H9 (cell line): ENCODE results near the gene SCN11A. TPM values are rescaled to one million over a fixed set of nuclear protein-coding genes. Genes with fewer than 3 reads are reported as not detected.

Experiments used
- DNase-seq: peaks from one replicate; pipeline ENCODE4 v3.0.0-alpha.2; 2017
- H2AFZ ChIP-seq: one replicate; pipeline ENCODE4 v1.6.1; 2013; ENCODE audit warnings: mild to moderate bottlenecking, low read length, control low read depth, moderate library complexity
- H2AK5ac ChIP-seq: 2 replicates; pipeline ENCODE4 v1.6.1; 2013; ENCODE audit warnings: low read length, control low read depth, mixed read lengths; ENCODE audit not compliant: insufficient read length
- H2BK120ac ChIP-seq: one replicate; pipeline ENCODE4 v1.6.1; 2013; ENCODE audit warnings: low read depth, mild to moderate bottlenecking, low read length, control low read depth, inconsistent platforms; ENCODE audit not compliant: poor library complexity, severe bottlenecking
- H2BK12ac ChIP-seq: 2 replicates; pipeline ENCODE4 v1.6.1; 2013; ENCODE audit warnings: low read length, control low read depth, mixed read lengths, low read depth; ENCODE audit not compliant: insufficient read length
- H2BK15ac ChIP-seq: 2 replicates; pipeline ENCODE4 v1.6.1; 2013; ENCODE audit warnings: low read depth, low read length, control low read depth
- H2BK20ac ChIP-seq: one replicate; pipeline ENCODE4 v1.6.1; 2013; ENCODE audit warnings: low read depth, mild to moderate bottlenecking, low read length, control low read depth, inconsistent platforms; ENCODE audit not compliant: poor library complexity, severe bottlenecking
- H2BK5ac ChIP-seq: 2 replicates; pipeline ENCODE4 v1.6.1; 2013; ENCODE audit warnings: low read length, control low read depth, mixed read lengths; ENCODE audit not compliant: insufficient read length
- H3K14ac ChIP-seq: 2 replicates; pipeline ENCODE4 v1.6.1; 2013; ENCODE audit warnings: low read length, control low read depth; ENCODE audit not compliant: insufficient read depth
- H3K18ac ChIP-seq: 2 replicates; pipeline ENCODE4 v1.6.1; 2013; ENCODE audit warnings: low read depth, mild to moderate bottlenecking, mixed read lengths, low read length, control low read depth; ENCODE audit not compliant: insufficient read length
- H3K23ac ChIP-seq: 2 replicates; pipeline ENCODE4 v1.6.1; 2013; ENCODE audit warnings: low read length, control low read depth, mixed read lengths, low read depth; ENCODE audit not compliant: insufficient read length
- H3K23me2 ChIP-seq: 2 replicates; pipeline ENCODE4 v1.6.1; 2013; ENCODE audit warnings: low read depth, mild to moderate bottlenecking, mixed read lengths, low read length, control low read depth; ENCODE audit not compliant: insufficient read length, poor library complexity, severe bottlenecking
- H3K27ac ChIP-seq: 2 replicates; pipeline ENCODE4 v1.5.1; 2013; ENCODE audit warnings: low read length, control low read depth, mixed read lengths, low read depth; ENCODE audit not compliant: insufficient read length
- H3K27me3 ChIP-seq: 2 replicates; pipeline ENCODE4 v1.6.1; 2013; ENCODE audit warnings: low read length, control low read depth, inconsistent platforms; ENCODE audit not compliant: insufficient read depth
- H3K4ac ChIP-seq: 2 replicates; pipeline ENCODE4 v1.6.1; 2013; ENCODE audit warnings: low read depth, mild to moderate bottlenecking, control low read depth, inconsistent platforms, low read length, moderate library complexity
- H3K4me1 ChIP-seq: 2 replicates; pipeline ENCODE4 v1.6.1; 2013; ENCODE audit warnings: low read length, control low read depth, inconsistent platforms; ENCODE audit not compliant: insufficient read depth
- H3K4me2 ChIP-seq: 2 replicates; pipeline ENCODE4 v1.6.1; 2013; ENCODE audit warnings: low read length, control low read depth, mixed read lengths; ENCODE audit not compliant: insufficient read length, insufficient read depth
- H3K56ac ChIP-seq: 2 replicates; pipeline ENCODE4 v1.6.1; 2013; ENCODE audit warnings: low read depth, mild to moderate bottlenecking, mixed read lengths, low read length, control low read depth; ENCODE audit not compliant: insufficient read length
- H3K79me1 ChIP-seq: 2 replicates; pipeline ENCODE4 v1.6.1; 2013; ENCODE audit warnings: low read depth, mild to moderate bottlenecking, moderate library complexity, low read length, control low read depth, inconsistent platforms; ENCODE audit not compliant: insufficient read depth, poor library complexity, severe bottlenecking
- H3K79me2 ChIP-seq: 2 replicates; pipeline ENCODE4 v1.6.1; 2013; ENCODE audit warnings: low read length, control low read depth, inconsistent platforms; ENCODE audit not compliant: insufficient read depth
- H3K9ac ChIP-seq: 2 replicates; pipeline ENCODE4 v1.6.1; 2013; ENCODE audit warnings: low read length, control low read depth, mixed read lengths; ENCODE audit not compliant: insufficient read length; ENCODE audit errors: extremely low read depth
- H3K9me3 ChIP-seq: one replicate; pipeline ENCODE4 v1.6.1; 2013; ENCODE audit warnings: low read depth, low read length, inconsistent platforms; ENCODE audit not compliant: control insufficient read depth
- H3T11ph ChIP-seq: one replicate; pipeline ENCODE4 v1.6.1; 2013; ENCODE audit warnings: mild to moderate bottlenecking, low read length, control low read depth, inconsistent platforms
- H4K20me1 ChIP-seq: one replicate; pipeline ENCODE4 v1.6.1; 2013; ENCODE audit not compliant: control insufficient read depth, insufficient read length, insufficient read depth
- H4K5ac ChIP-seq: 2 replicates; pipeline ENCODE4 v1.6.1; 2013; ENCODE audit warnings: low read depth, mild to moderate bottlenecking, mixed read lengths, low read length, control low read depth; ENCODE audit not compliant: insufficient read length
- H4K8ac ChIP-seq: replicated peaks from 2 replicates; pipeline ENCODE4 v1.6.1; 2013; ENCODE audit warnings: low read length, control low read depth, mixed read lengths, low read depth; ENCODE audit not compliant: insufficient read length
- H4K91ac ChIP-seq: 2 replicates; pipeline ENCODE4 v1.6.1; 2013; ENCODE audit warnings: low read depth, mild to moderate bottlenecking, moderate library complexity, mixed read lengths, low read length, control low read depth; ENCODE audit not compliant: insufficient read length
- H3K27ac Mint-ChIP-seq, 3 experiments: 2 replicates in 2 of 3; 3 replicates in 1 of 3; pipeline ENCODE4 v1.8.0; 2020 to 2021; ENCODE audit warnings: mixed read lengths in 3 of 3, mild to moderate bottlenecking in 1 of 3, moderate library complexity in 1 of 3
- H3K27me3 Mint-ChIP-seq: 2 replicates; pipeline ENCODE4 v1.8.0; 2021; ENCODE audit warnings: low read depth, mild to moderate bottlenecking, moderate library complexity, mixed read lengths
- H3K36me3 Mint-ChIP-seq, 3 experiments: 2 replicates in 2 of 3; 3 replicates in 1 of 3; pipeline ENCODE4 v1.8.0; 2020 to 2021; ENCODE audit warnings: low read depth in 3 of 3, mixed read lengths in 3 of 3; ENCODE audit not compliant: insufficient read depth in 1 of 3
- H3K4me1 Mint-ChIP-seq, 2 experiments: 2 replicates each; pipeline ENCODE4 v1.8.0; 2020; ENCODE audit warnings: mixed read lengths in 2 of 2
- H3K4me3 Mint-ChIP-seq, 2 experiments: 2 replicates in 1 of 2; 3 replicates in 1 of 2; pipeline ENCODE4 v1.8.0; 2020 to 2021; ENCODE audit warnings: mild to moderate bottlenecking in 2 of 2, mixed read lengths in 2 of 2, moderate library complexity in 1 of 2
- H3K9me3 Mint-ChIP-seq, 2 experiments: 2 replicates in 1 of 2; 3 replicates in 1 of 2; pipeline ENCODE4 v1.8.0; 2020; ENCODE audit warnings: mild to moderate bottlenecking in 2 of 2, mixed read lengths in 2 of 2, moderate library complexity in 1 of 2
- CTCF ChIP-seq: fragments of 200-600 bp; sonication (generic); conservative IDR thresholded peaks from 3 replicates; pipeline ENCODE4 v1.8.0; 2021; ENCODE audit warnings: antibody characterized with exemption, mild to moderate bottlenecking
- WGBS: extraction: QIAGEN DNeasy Blood & Tissue Kit; methylation state at CpG from one replicate; pipeline ENCODE4 v1.1.7; 2013; ENCODE audit warnings: missing lambda C conversion rate, low lambda C conversion rate, mixed read lengths; ENCODE audit not compliant: insufficient read length; ENCODE audit errors: extremely low coverage; 5-methylcytosine and 5-hydroxymethylcytosine counted together
- total RNA-seq: library from RNA; stranded (reverse); gene quantifications from 2 replicates; pipeline ENCODE4 v1.2.1, GENCODE V29; 2021

The SCN11A gene
- total RNA-seq, 1 experiment from 2014 or later, result 0.17 TPM

DNA sequence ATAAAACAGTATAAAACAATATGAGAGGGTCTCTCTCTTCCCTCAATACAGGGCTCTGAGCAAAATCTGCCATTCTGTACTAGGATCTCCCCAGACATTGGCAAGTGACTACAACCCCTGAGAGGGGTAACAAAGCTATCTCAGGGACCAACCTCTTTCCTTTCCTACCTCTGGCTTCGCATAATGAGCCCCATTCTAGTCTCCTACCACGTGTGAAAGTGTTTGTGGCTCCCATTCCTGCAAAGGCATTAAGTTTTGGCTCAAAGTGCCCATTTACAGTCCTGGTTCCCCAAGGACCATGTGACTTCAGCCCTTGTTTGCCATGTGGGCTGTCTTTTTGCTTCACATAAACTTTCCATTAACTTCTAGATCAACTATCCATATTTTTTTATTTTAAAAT is 46.4 kb downstream of the SCN11A start:
- H4K8ac ChIP-seq, result no peak overlapping the region
- no peak for DNase-seq

More for the DNA sequence above, 46.4 kb downstream of the SCN11A start:
- no peak overlapping the region for H2BK5ac ChIP-seq
- H4K5ac ChIP-seq, result peak overlapping the region; percentile 60
- WGBS, result no CpG with 5 or more reads among the region's 2 CpGs
- H4K91ac ChIP-seq, result no peak overlapping the region
- Mint-ChIP-seq H3K36me3 (no peaks in the 10 kb centered on the region), H3K27ac (no peak overlapping the region), H3K9me3 (peaks cover 0 to 1% of the 10 kb centered on the region in 2 experiments; a peak in 3 of 5 replicates), H3K4me1 (peaks cover 2 to 4% of the 10 kb centered on the region in 2 experiments; a peak in 3 of 4 replicates), H3K27me3 (no peaks in the 10 kb centered on the region), H3K4me3 (no peak overlapping the region)
- H3K4ac ChIP-seq, result no peak overlapping the region
- H3K14ac ChIP-seq, result no peak overlapping the region
- no peaks in the 10 kb centered on the region for H3K9me3 ChIP-seq
- no peaks in the 10 kb centered on the region for H3K79me1 ChIP-seq
- H3K27ac ChIP-seq, result no peak overlapping the region
- H3K9ac ChIP-seq, result no peak overlapping the region
- no peak overlapping the region for H3K56ac ChIP-seq
- no peak overlapping the region for H3T11ph ChIP-seq
- H3K27me3 ChIP-seq, result no peaks in the 10 kb centered on the region
- H3K23ac ChIP-seq, result no peak overlapping the region
- no peak overlapping the region for H2BK120ac ChIP-seq
- H3K4me2 ChIP-seq, result no peak overlapping the region
- H2AK5ac ChIP-seq, result no peak overlapping the region
- no peak overlapping the region for H3K18ac ChIP-seq
- no peak overlapping the region for H2BK15ac ChIP-seq
- no peaks in the 10 kb centered on the region for H3K79me2 ChIP-seq
- TF ChIP-seq CTCF, result no peak
- no peak overlapping the region for H2BK12ac ChIP-seq
- H2AFZ ChIP-seq, result no peak overlapping the region
- no peaks in the 10 kb centered on the region for H4K20me1 ChIP-seq
- H3K23me2 ChIP-seq, result no peaks in the 10 kb centered on the region
- no peak overlapping the region for H2BK20ac ChIP-seq
- peaks cover 3% of the 10 kb centered on the region; the same call in 1 of the 2 replicates for H3K4me1 ChIP-seq

Other genes with a start within 250 kb of the SCN11A start
- not detected in 2 replicates for gene SCN10A, start 235.7 kb downstream of the SCN11A start, total RNA-seq
- gene WDR48, start 72 bp upstream of the SCN11A start, total RNA-seq, result 49.3 and 52.7 TPM in 2 replicates
- 36.1 and 37.4 TPM in 2 replicates for gene GORASP1, start 55.7 kb upstream of the SCN11A start, total RNA-seq
- gene TTC21A, start 55.7 kb upstream of the SCN11A start, total RNA-seq, result 1.7 and 2.3 TPM in 2 replicates
- gene CSRNP1, start 101.6 kb upstream of the SCN11A start, total RNA-seq, result 8.2 and 8.5 TPM in 2 replicates
- not detected in 2 replicates for gene XIRP1, start 140.7 kb upstream of the SCN11A start, total RNA-seq
- gene CX3CR1, start 228.1 kb upstream of the SCN11A start, total RNA-seq, result 0.09 TPM in 1 of 2 replicates, not detected in the other